SU-DHL-6 (cell line): ENCODE measurements around the gene KSR1.

ENCODE experiments used
- EZH2phosphoT487 ChIP-seq: fragments of 200-600 bp; sonication (generic), shearing (Covaris generic); conservative IDR thresholded peaks from 2 replicates; pipeline ENCODE4 v1.6.1; 2018; ENCODE audit warnings: mild to moderate bottlenecking, antibody characterized with exemption, low read length, moderate library complexity, mixed read lengths
- TF ChIP-seq, protein P1 (sequence below): fragments of 200-600 bp; sonication (generic); IDR thresholded peaks from one replicate; pipeline ENCODE4 v1.5.1; 2017; ENCODE audit warnings: antibody characterized with exemption, mild to moderate bottlenecking, low read length, moderate library complexity; ENCODE audit not compliant: insufficient read depth, poor library complexity, severe bottlenecking

DNA sequence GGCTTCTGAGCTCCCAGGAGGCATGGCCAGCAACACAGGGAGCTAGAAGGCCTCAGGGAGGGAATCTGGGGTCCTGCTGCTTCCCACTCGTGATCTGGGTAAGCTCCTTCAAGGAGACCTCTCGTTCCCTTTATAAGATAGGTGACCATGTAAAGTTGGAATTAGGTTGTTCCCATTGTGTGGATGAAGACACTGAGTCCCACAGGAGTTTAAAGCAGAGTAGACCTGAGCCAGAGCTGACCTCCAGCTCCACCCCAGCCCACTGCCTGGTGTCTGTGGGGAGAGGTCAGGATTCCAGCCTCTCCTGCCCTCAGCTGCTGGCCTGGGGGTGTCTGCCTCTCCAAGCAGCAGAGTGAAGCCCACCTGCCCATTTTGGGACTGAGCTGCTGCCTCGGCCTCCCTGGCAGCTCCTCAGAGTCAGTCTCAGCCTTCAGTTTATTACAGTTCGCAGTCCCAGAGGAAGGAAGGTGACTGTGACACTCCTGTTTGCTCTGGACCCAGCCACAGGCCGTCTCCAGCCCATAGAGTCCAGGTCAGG, 141.6 kb downstream of the KSR1 start:
- TF ChIP-seq, protein P1, sequence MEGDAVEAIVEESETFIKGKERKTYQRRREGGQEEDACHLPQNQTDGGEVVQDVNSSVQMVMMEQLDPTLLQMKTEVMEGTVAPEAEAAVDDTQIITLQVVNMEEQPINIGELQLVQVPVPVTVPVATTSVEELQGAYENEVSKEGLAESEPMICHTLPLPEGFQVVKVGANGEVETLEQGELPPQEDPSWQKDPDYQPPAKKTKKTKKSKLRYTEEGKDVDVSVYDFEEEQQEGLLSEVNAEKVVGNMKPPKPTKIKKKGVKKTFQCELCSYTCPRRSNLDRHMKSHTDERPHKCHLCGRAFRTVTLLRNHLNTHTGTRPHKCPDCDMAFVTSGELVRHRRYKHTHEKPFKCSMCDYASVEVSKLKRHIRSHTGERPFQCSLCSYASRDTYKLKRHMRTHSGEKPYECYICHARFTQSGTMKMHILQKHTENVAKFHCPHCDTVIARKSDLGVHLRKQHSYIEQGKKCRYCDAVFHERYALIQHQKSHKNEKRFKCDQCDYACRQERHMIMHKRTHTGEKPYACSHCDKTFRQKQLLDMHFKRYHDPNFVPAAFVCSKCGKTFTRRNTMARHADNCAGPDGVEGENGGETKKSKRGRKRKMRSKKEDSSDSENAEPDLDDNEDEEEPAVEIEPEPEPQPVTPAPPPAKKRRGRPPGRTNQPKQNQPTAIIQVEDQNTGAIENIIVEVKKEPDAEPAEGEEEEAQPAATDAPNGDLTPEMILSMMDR: no peak
- no peak for TF ChIP-seq EZH2phosphoT487
